WTC11 (cell line): Measurements from ENCODE around the gene PTPRN2.

ENCODE experiments used
- CTCF ChIP-seq: fragments of 200-600 bp; IDR thresholded peaks from 2 replicates; pipeline ENCODE4 v1.8.0; 2022; ENCODE audit warnings: antibody characterized with exemption
- E2F4 ChIP-seq: sonication (generic); formaldehyde crosslinking; IDR thresholded peaks from 2 replicates; pipeline ENCODE4 v1.8.1; 2022; ENCODE audit warnings: low read depth, mild to moderate bottlenecking, moderate library complexity, missing genetic modification reagents, borderline replicate concordance
- ELF4 ChIP-seq: sonication (generic); formaldehyde crosslinking; IDR thresholded peaks from 2 replicates; pipeline ENCODE4 v1.8.1; 2022; ENCODE audit warnings: low read depth, mild to moderate bottlenecking, moderate library complexity, missing genetic modification reagents
- MLX ChIP-seq: sonication (generic); formaldehyde crosslinking; IDR thresholded peaks from 2 replicates; pipeline ENCODE4 v1.8.1; 2023; ENCODE audit warnings: mild to moderate bottlenecking, missing genetic modification reagents, moderate library complexity
- NFE2L1 ChIP-seq: sonication (generic); formaldehyde crosslinking; IDR thresholded peaks from 2 replicates; pipeline ENCODE4 v1.8.1; 2023; ENCODE audit warnings: missing genetic modification reagents
- RELA ChIP-seq: sonication (generic); formaldehyde crosslinking; IDR thresholded peaks from 2 replicates; pipeline ENCODE4 v1.8.1; 2022; ENCODE audit warnings: missing genetic modification reagents, mild to moderate bottlenecking, borderline replicate concordance
- SMAD3 ChIP-seq: sonication (generic); formaldehyde crosslinking; IDR thresholded peaks from 2 replicates; pipeline ENCODE4 v1.8.0; 2022; ENCODE audit warnings: missing genetic modification reagents, mild to moderate bottlenecking, borderline replicate concordance
- TCF7 ChIP-seq: sonication (generic); formaldehyde crosslinking; IDR thresholded peaks from 2 replicates; pipeline ENCODE4 v1.8.0; 2022; ENCODE audit warnings: mild to moderate bottlenecking, low read depth, missing genetic modification reagents, moderate library complexity
- USF1 ChIP-seq: sonication (generic); formaldehyde crosslinking; IDR thresholded peaks from 2 replicates; pipeline ENCODE4 v1.8.0; 2022; ENCODE audit warnings: mild to moderate bottlenecking, missing genetic modification reagents
- ZNF281 ChIP-seq: sonication (generic); formaldehyde crosslinking; IDR thresholded peaks from 2 replicates; pipeline ENCODE4 v1.8.0; 2023; ENCODE audit warnings: mild to moderate bottlenecking, missing genetic modification reagents

GRCh38 chr7:158310924-158311666, 276.5 kb downstream of the PTPRN2 start:
- TF ChIP-seq E2F4 (CRISPR knock-in tag) (no peak), SMAD3 (CRISPR knock-in tag) (no peak), USF1 (CRISPR knock-in tag) (no peak), CTCF (no peak), NFE2L1 (no peak), ZNF281 (no peak), RELA (CRISPR knock-in tag) (no peak), MLX (CRISPR knock-in tag) (no peak), ELF4 (CRISPR knock-in tag) (no peak), TCF7 (no peak)
